SK-N-SH (cell line): ENCODE measurements around the gene YKT6. TPM values are rescaled to one million over a fixed set of nuclear protein-coding genes. Genes with fewer than 3 reads are reported as not detected.

ENCODE experiments used
- CTCF ChIA-PET: fragments of 300-600, 350-600 bp; formaldehyde crosslinking; extraction: SDS; loops from one replicate; lab custom pipeline; 2021; lab: Yijun Ruan, JAX
- POLR2A ChIA-PET: fragments of 350-600 bp; sonication (Branson Sonifier 250); formaldehyde crosslinking; extraction: SDS; loops from one replicate; lab custom pipeline; 2020; ENCODE audit warnings: antibody characterized with exemption, inconsistent platforms; lab: Yijun Ruan, JAX
- DNase-seq: peaks from one replicate; pipeline ENCODE4 v3.0.0; 2012
- H2AFZ ChIP-seq: fragments of 200-600 bp; sonication (generic); 2 replicates; pipeline ENCODE4 v1.8.1; 2016; ENCODE audit warnings: antibody characterized with exemption, mild to moderate bottlenecking, low read depth
- H3F3A ChIP-seq: fragments of 200-600 bp; sonication (generic); replicated peaks from 2 replicates; pipeline ENCODE3; 2016; ENCODE audit warnings: antibody characterized with exemption, mild to moderate bottlenecking; ENCODE audit not compliant: insufficient read depth
- H3K27ac ChIP-seq, 2 experiments: fragments of 200-500 bp in 1 of 2; fragments of 200-600 bp in 1 of 2; sonication (Bioruptor generic) in 1 of 2; sonication (generic), shearing (Covaris generic) in 1 of 2; 2 replicates each; pipeline versions ENCODE4 v1.5.1 to v1.6.1; 2014 to 2016; ENCODE audit warnings: low read depth in 2 of 2, inconsistent platforms in 1 of 2, low read length in 1 of 2, mild to moderate bottlenecking in 1 of 2, mixed read lengths in 1 of 2
- H3K27me3 ChIP-seq: fragments of 200-600 bp; sonication (generic), shearing (Covaris generic); 2 replicates; pipeline ENCODE4 v1.6.1; 2016; ENCODE audit warnings: mixed run types; ENCODE audit not compliant: insufficient read depth
- H3K36me3 ChIP-seq, 2 experiments: fragments of 200-500 bp in 1 of 2; fragments of 200-600 bp in 1 of 2; sonication (Bioruptor generic) in 1 of 2; sonication (generic) in 1 of 2; replicated peaks in 1 of 2; 2 replicates each; pipeline versions ENCODE3 to v1.5.1; 2014 to 2016; ENCODE audit warnings: low read length in 1 of 2, mild to moderate bottlenecking in 1 of 2; ENCODE audit not compliant: insufficient read depth in 2 of 2, control insufficient read depth in 1 of 2
- H3K4me1 ChIP-seq, 2 experiments: fragments of 200-500 bp in 1 of 2; fragments of 200-600 bp in 1 of 2; sonication (Bioruptor generic) in 1 of 2; sonication (generic), shearing (Covaris generic) in 1 of 2; 2 replicates each; pipeline versions ENCODE4 v1.5.1 to v1.6.1; 2014 to 2016; ENCODE audit warnings: low read depth in 1 of 2, low read length in 1 of 2, mixed run types in 1 of 2; ENCODE audit not compliant: insufficient read depth in 2 of 2, control insufficient read depth in 1 of 2
- H3K4me2 ChIP-seq: fragments of 200-600 bp; sonication (generic), shearing (Covaris generic); 2 replicates; pipeline ENCODE4 v1.6.1; 2017; ENCODE audit warnings: mixed run types
- H3K4me3 ChIP-seq, 2 experiments: fragments of 200-500 bp in 1 of 2; fragments of 200-600 bp in 1 of 2; sonication (Bioruptor generic) in 1 of 2; sonication (generic), shearing (Covaris generic) in 1 of 2; 2 replicates each; pipeline versions ENCODE4 v1.5.1 to v1.8.1; 2014 to 2016; ENCODE audit warnings: low read depth in 2 of 2, inconsistent platforms in 1 of 2, low read length in 1 of 2, mild to moderate bottlenecking in 1 of 2, mixed read lengths in 1 of 2, moderate library complexity in 1 of 2
- H3K79me2 ChIP-seq: fragments of 200-600 bp; sonication (generic); 2 replicates; pipeline ENCODE4 v1.8.1; 2017; ENCODE audit warnings: mild to moderate bottlenecking; ENCODE audit not compliant: insufficient read depth
- H3K9ac ChIP-seq: fragments of 200-600 bp; sonication (generic); 2 replicates; pipeline ENCODE4 v1.6.1; 2017; ENCODE audit warnings: mixed run types
- H3K9me2 ChIP-seq: fragments of 200-600 bp; sonication (generic); 2 replicates; pipeline ENCODE4 v1.6.1; 2017; ENCODE audit warnings: mixed run types
- H3K9me3 ChIP-seq: fragments of 200-600 bp; sonication (generic); 2 replicates; pipeline ENCODE4 v1.6.1; 2017; ENCODE audit warnings: mixed run types, mild to moderate bottlenecking, moderate library complexity
- H4K20me1 ChIP-seq: fragments of 200-600 bp; sonication (generic); 2 replicates; pipeline ENCODE4 v1.6.1; 2017; ENCODE audit warnings: mild to moderate bottlenecking, mixed run types; ENCODE audit not compliant: insufficient read depth
- EZH2phosphoT487 ChIP-seq: fragments of 200-600 bp; sonication (generic); IDR thresholded peaks from 2 replicates; pipeline ENCODE4 v1.6.1; 2017; ENCODE audit warnings: low read depth, mixed run types, mild to moderate bottlenecking, antibody characterized with exemption, moderate library complexity, borderline replicate concordance
- GATA2 ChIP-seq: sonication (generic); formaldehyde crosslinking; IDR thresholded peaks from 2 replicates; pipeline ENCODE4 v1.5.0; 2020; ENCODE audit warnings: mild to moderate bottlenecking, missing genetic modification reagents
- MEF2A ChIP-seq: IDR thresholded peaks from 2 replicates; pipeline ENCODE4 v1.4.0; 2012; ENCODE audit warnings: low read depth, borderline replicate concordance
- POLR2AphosphoS5 ChIP-seq: IDR thresholded peaks from 2 replicates; pipeline ENCODE4 v1.6.1; 2012; ENCODE audit warnings: low read depth, low read length
- RAD21 ChIP-seq: IDR thresholded peaks from 2 replicates; pipeline ENCODE4 v1.6.1; 2012; ENCODE audit warnings: mild to moderate bottlenecking, low read length
- RCOR1 ChIP-seq: fragments of 150-350 bp; IDR thresholded peaks from 2 replicates; pipeline ENCODE4 v1.6.1; 2017; ENCODE audit warnings: antibody characterized with exemption, low read length
- SMC3 ChIP-seq: IDR thresholded peaks from 2 replicates; pipeline ENCODE4 v1.6.1; 2012; ENCODE audit warnings: low read depth, low read length, improper control_type of control experiment
- YY1 ChIP-seq: IDR thresholded peaks from 2 replicates; pipeline ENCODE4 v1.4.0; 2012; ENCODE audit warnings: low read depth, mild to moderate bottlenecking
- WGBS: methylation state at CpG from one replicate; pipeline ENCODE4 v1.1.6; 2017; ENCODE audit warnings: low lambda C conversion rate; 5-methylcytosine and 5-hydroxymethylcytosine counted together
- polyA plus RNA-seq, 3 experiments: library from polyadenylated mRNA; depleted of rRNA; stranded (reverse); fragments of >200 nt; gene quantifications; 2 replicates each; pipeline ENCODE4 v1.2.3, GENCODE V29; 2012
- TF ChIP-seq, protein P1 (sequence below): fragments of 150-350 bp; IDR thresholded peaks from 2 replicates; pipeline ENCODE4 v1.6.1; 2016; ENCODE audit warnings: mild to moderate bottlenecking, low read depth, low read length
- TF ChIP-seq, protein P2 (sequence below): IDR thresholded peaks from 2 replicates; pipeline ENCODE4 v1.6.1; 2012; ENCODE audit warnings: mild to moderate bottlenecking, low read depth, low read length, moderate library complexity

The YKT6 gene
- polyA plus RNA-seq, 1 of the 3 experiments (the other 2 are of a cell fraction) = 170 TPM

DNA sequence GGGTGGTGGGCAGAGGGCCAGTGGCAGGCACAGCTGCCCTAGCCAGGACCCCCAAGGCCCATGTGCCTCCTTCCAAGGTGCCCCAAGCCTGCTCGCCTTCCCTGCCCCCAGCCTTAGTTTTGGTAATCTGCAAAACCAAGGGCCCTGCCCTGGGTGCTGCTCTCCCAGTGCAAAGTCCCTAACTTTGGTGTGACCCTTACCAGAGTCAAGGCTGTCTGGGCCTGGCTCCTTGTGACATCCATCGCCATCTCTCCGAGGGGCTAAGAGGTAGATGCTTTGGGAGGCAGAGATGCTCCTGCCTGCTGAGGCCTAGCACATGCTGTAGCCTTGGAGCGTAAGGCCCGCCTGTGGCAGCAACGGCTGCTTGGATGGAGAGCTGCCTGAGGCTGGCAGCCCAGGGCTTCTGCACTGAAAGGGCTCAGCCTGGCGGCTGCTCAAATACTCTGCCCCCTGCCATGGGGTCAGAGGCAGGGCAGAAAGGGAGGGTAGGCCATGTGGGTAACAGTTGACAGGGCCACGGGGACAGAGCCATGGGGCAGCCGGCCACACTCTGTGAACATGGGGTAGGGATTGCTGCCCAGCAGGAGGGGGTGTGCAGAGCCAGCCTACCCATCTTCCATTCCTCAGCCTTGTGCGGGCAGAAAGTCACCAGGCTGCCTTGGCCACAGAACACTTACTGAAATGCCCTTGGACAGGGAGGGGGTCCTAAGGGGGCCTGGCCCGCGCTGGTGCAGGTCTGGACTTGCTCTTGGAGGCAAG lies 41.7 kb upstream of the YKT6 start:
- Histone ChIP-seq H3K27me3 (no peaks in the 10 kb centered on the region), H3K79me2 (no peaks in the 10 kb centered on the region), H3F3A (peaks cover 3% of the 10 kb centered on the region), H4K20me1 (no peaks in the 10 kb centered on the region), H3K9ac (no peak overlapping the region), H3K36me3 (no peaks in the 10 kb centered on the region), H2AFZ (no peak overlapping the region), H3K4me1 (peaks cover 0 to 30% of the 10 kb centered on the region in 2 experiments; a peak in 3 of 4 replicates), H3K9me2 (no peaks in the 10 kb centered on the region), H3K9me3 (no peaks in the 10 kb centered on the region), H3K4me3 (no peak overlapping the region), H3K27ac (no peak overlapping the region; a peak in 1 of 4 replicates), H3K4me2 (no peak overlapping the region)
- ChIA-PET CTCF (interaction anchor here (0.7 to 1.3 kb wide), 3 partner anchors 11 to 82 kb away, joined by 3 to 4 read pairs (median 3); no protein-coding TSS in a partner anchor), POLR2A (no interaction called here)
- no peak for DNase-seq
- TF ChIP-seq, protein P1, sequence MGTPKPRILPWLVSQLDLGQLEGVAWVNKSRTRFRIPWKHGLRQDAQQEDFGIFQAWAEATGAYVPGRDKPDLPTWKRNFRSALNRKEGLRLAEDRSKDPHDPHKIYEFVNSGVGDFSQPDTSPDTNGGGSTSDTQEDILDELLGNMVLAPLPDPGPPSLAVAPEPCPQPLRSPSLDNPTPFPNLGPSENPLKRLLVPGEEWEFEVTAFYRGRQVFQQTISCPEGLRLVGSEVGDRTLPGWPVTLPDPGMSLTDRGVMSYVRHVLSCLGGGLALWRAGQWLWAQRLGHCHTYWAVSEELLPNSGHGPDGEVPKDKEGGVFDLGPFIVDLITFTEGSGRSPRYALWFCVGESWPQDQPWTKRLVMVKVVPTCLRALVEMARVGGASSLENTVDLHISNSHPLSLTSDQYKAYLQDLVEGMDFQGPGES = no peak
- no peak for TF ChIP-seq SMC3
- no peak for TF ChIP-seq POLR2AphosphoS5
- TF ChIP-seq, protein P2, sequence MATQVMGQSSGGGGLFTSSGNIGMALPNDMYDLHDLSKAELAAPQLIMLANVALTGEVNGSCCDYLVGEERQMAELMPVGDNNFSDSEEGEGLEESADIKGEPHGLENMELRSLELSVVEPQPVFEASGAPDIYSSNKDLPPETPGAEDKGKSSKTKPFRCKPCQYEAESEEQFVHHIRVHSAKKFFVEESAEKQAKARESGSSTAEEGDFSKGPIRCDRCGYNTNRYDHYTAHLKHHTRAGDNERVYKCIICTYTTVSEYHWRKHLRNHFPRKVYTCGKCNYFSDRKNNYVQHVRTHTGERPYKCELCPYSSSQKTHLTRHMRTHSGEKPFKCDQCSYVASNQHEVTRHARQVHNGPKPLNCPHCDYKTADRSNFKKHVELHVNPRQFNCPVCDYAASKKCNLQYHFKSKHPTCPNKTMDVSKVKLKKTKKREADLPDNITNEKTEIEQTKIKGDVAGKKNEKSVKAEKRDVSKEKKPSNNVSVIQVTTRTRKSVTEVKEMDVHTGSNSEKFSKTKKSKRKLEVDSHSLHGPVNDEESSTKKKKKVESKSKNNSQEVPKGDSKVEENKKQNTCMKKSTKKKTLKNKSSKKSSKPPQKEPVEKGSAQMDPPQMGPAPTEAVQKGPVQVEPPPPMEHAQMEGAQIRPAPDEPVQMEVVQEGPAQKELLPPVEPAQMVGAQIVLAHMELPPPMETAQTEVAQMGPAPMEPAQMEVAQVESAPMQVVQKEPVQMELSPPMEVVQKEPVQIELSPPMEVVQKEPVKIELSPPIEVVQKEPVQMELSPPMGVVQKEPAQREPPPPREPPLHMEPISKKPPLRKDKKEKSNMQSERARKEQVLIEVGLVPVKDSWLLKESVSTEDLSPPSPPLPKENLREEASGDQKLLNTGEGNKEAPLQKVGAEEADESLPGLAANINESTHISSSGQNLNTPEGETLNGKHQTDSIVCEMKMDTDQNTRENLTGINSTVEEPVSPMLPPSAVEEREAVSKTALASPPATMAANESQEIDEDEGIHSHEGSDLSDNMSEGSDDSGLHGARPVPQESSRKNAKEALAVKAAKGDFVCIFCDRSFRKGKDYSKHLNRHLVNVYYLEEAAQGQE = no peak
- no peak for TF ChIP-seq MEF2A
- TF ChIP-seq EZH2phosphoT487 = no peak
- TF ChIP-seq GATA2 = no peak
- no peak for TF ChIP-seq RAD21
- TF ChIP-seq YY1 = no peak
- no peak for TF ChIP-seq RCOR1
- WGBS = 84% methylated on average over 11 of the region's 12 CpGs
